ENCODE results near the gene HS6ST2. TPM values are rescaled to one million over a fixed set of nuclear protein-coding genes. Genes with fewer than 3 reads are reported as not detected.

The HS6ST2 gene
- total RNA-seq, 1 experiment from 2014 or later = 0.26 TPM

- no TSS peak for BruUV-seq (replicated peaks)
- ChIA-PET CTCF (no interaction called here), POLR2A (no interaction called here)
- TF ChIP-seq POLR2AphosphoS5 (IDR thresholded peaks at IDR 0.05; ENCODE audit: low read depth, low read length) (no peak), REST (IDR thresholded peaks at IDR 0.05; ENCODE audit: insufficient read depth in 1 of 2, low read depth in 2 of 2, low read length in 1 of 2) (no peak), SIN3A (IDR thresholded peaks at IDR 0.05; ENCODE audit: borderline replicate concordance, insufficient read depth, low read depth, low read length) (no peak), TCF7L2 (IDR thresholded peaks at IDR 0.05; ENCODE audit: low read depth, low read length) (no peak)
- TF ChIP-seq, protein P1, sequence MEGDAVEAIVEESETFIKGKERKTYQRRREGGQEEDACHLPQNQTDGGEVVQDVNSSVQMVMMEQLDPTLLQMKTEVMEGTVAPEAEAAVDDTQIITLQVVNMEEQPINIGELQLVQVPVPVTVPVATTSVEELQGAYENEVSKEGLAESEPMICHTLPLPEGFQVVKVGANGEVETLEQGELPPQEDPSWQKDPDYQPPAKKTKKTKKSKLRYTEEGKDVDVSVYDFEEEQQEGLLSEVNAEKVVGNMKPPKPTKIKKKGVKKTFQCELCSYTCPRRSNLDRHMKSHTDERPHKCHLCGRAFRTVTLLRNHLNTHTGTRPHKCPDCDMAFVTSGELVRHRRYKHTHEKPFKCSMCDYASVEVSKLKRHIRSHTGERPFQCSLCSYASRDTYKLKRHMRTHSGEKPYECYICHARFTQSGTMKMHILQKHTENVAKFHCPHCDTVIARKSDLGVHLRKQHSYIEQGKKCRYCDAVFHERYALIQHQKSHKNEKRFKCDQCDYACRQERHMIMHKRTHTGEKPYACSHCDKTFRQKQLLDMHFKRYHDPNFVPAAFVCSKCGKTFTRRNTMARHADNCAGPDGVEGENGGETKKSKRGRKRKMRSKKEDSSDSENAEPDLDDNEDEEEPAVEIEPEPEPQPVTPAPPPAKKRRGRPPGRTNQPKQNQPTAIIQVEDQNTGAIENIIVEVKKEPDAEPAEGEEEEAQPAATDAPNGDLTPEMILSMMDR (IDR thresholded peaks at IDR 0.05) = no peak
- Histone ChIP-seq H3K36me3 (ENCODE audit: control insufficient read depth, insufficient read depth, low read length) (no peaks in the 10 kb centered on the region), H3K9me3 (ENCODE audit: control insufficient read depth, insufficient read depth, low read depth, low read length) (no peaks in the 10 kb centered on the region), H3K27ac (ENCODE audit: low read length) (no peak overlapping the region), H3K4me3 (ENCODE audit: low read depth in 2 of 2, low read length in 2 of 2) (no peak overlapping the region), H3K4me1 (ENCODE audit: control insufficient read depth, insufficient read depth, low read length) (no peaks in the 10 kb centered on the region), H3K27me3 (ENCODE audit: control insufficient read depth, insufficient read depth, low read length) (peaks cover 3% of the 10 kb centered on the region)
- DNase-seq (ENCODE audit: low read depth, low spot score) = no peak
- in situ Hi-C loops (cut with HindIII; ENCODE audit: low pct_unique_long_range_greater_than_20kb, low sequenced_read_pairs) = no loop called here
- ATAC-seq = no peak
- intact Hi-C loops (cut with micrococcal nuclease; ENCODE audit: unreplicated experiment) = no loop called here
These were observed 290.3 kb downstream of the HS6ST2 start for GRCh38 chrX:132668178-132668577.

DNA sequence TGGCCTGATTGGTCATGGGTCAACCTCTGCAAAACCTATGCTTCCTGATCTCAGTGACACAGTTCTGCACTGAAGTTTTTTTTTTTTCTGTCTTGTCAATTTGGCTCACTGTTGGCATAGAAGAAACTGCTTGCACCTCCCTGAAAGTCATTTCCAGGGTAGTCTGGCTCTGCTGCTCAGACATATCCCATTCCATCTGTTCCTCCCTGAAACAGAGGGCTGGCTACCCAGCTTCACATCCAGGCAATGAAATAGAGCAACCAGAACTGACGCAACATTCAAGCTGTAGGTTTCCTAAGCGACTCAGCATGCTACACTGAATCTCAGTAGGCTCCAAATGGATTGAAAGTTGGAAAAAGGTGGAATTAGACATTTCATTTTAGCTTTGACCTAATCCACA is 292.8 kb downstream of the HS6ST2 start:
- Histone ChIP-seq H3K4me1 (ENCODE audit: control insufficient read depth, insufficient read depth, low read length) (no peaks in the 10 kb centered on the region), H3K27ac (ENCODE audit: low read length) (no peak overlapping the region), H3K27me3 (ENCODE audit: control insufficient read depth, insufficient read depth, low read length) (peaks cover 3% of the 10 kb centered on the region), H3K36me3 (ENCODE audit: control insufficient read depth, insufficient read depth, low read length) (no peaks in the 10 kb centered on the region), H3K4me3 (ENCODE audit: low read depth in 2 of 2, low read length in 2 of 2) (no peak overlapping the region), H3K9me3 (ENCODE audit: control insufficient read depth, insufficient read depth, low read depth, low read length) (no peaks in the 10 kb centered on the region)
- ChIA-PET POLR2A (no interaction called here), CTCF (no interaction called here)
- in situ Hi-C loops (cut with HindIII; ENCODE audit: low pct_unique_long_range_greater_than_20kb, low sequenced_read_pairs) (no loop called here), intact Hi-C loops (cut with micrococcal nuclease; ENCODE audit: unreplicated experiment) (no loop called here)
- TF ChIP-seq REST (IDR thresholded peaks at IDR 0.05; ENCODE audit: insufficient read depth in 1 of 2, low read depth in 2 of 2, low read length in 1 of 2) (no peak), SIN3A (IDR thresholded peaks at IDR 0.05; ENCODE audit: borderline replicate concordance, insufficient read depth, low read depth, low read length) (no peak), TCF7L2 (IDR thresholded peaks at IDR 0.05; ENCODE audit: low read depth, low read length) (no peak), POLR2AphosphoS5 (IDR thresholded peaks at IDR 0.05; ENCODE audit: low read depth, low read length) (no peak)
- TF ChIP-seq, protein P1 (IDR thresholded peaks at IDR 0.05) = no peak
- ATAC-seq (no peak), DNase-seq (ENCODE audit: low read depth, low spot score) (no peak)
- no TSS peak for BruUV-seq (replicated peaks)
